ENCODE results near the gene CNNM2. TPM values are rescaled to one million over a fixed set of nuclear protein-coding genes. Genes with fewer than 3 reads are reported as not detected.

Gene CNNM2
- total RNA-seq, 1 experiment from 2014 or later = 23.1 TPM

GRCh38 chr10:102935505-102935904, 17.4 kb downstream of the CNNM2 start:
- no TSS peak for BruUV-seq (replicated peaks)
- ATAC-seq (no peak), DNase-seq (ENCODE audit: low read depth, low spot score) (no peak)
- POLR2A ChIA-PET = no interaction called here
- Histone ChIP-seq H3K27ac (ENCODE audit: low read depth, low read length) (no peak overlapping the region), H3K4me3 (replicated peaks in 1 of 2; ENCODE audit: low read depth in 1 of 2, low read length in 2 of 2) (no peak overlapping the region), H3K79me2 (ENCODE audit: insufficient read depth, low read length) (peaks cover 13% of the 10 kb centered on the region; the same call in 1 of the 2 replicates), H3K36me3 (ENCODE audit: control insufficient read depth in 1 of 2, insufficient read depth in 2 of 2, low read length in 2 of 2) (no peaks in the 10 kb centered on the region), H3K4me2 (ENCODE audit: low read length) (no peak overlapping the region), H3K9me2 (ENCODE audit: insufficient read depth) (no peaks in the 10 kb centered on the region), H3K27me3 (ENCODE audit: insufficient read depth, low read length) (no peaks in the 10 kb centered on the region), H3K9me3 (ENCODE audit: control insufficient read depth in 1 of 2, insufficient read depth in 1 of 2, low read depth in 1 of 2, low read length in 2 of 2) (no peaks in the 10 kb centered on the region), H4K20me1 (ENCODE audit: insufficient read depth) (0 out of 2 replicates have a peak, but pooled peaks cover 4% of the 10 kb centered on the region), H3K4me1 (ENCODE audit: control insufficient read depth in 1 of 2, insufficient read depth in 2 of 2, low read length in 2 of 2) (peaks cover 0 to 5% of the 10 kb centered on the region in 2 experiments; a peak in 1 of 4 replicates), H2AFZ (ENCODE audit: low read depth, low read length, poor library complexity, severe bottlenecking) (no peak overlapping the region), H3K9ac (ENCODE audit: low read length) (no peak overlapping the region)
- intact Hi-C loops (cut with micrococcal nuclease) = no loop called here
- TF ChIP-seq JUND (IDR thresholded peaks at IDR 0.05) (no peak), CBX3 (IDR thresholded peaks at IDR 0.05; ENCODE audit: low read depth) (no peak), EZH2phosphoT487 (IDR thresholded peaks at IDR 0.05; ENCODE audit: borderline replicate concordance) (no peak), SIN3A (IDR thresholded peaks at IDR 0.05; ENCODE audit: low read depth) (no peak), EZH2 (IDR thresholded peaks at IDR 0.05) (no peak), ELF1 (IDR thresholded peaks at IDR 0.05; ENCODE audit: borderline replicate concordance, low read depth) (no peak)
- TF ChIP-seq, protein P1, sequence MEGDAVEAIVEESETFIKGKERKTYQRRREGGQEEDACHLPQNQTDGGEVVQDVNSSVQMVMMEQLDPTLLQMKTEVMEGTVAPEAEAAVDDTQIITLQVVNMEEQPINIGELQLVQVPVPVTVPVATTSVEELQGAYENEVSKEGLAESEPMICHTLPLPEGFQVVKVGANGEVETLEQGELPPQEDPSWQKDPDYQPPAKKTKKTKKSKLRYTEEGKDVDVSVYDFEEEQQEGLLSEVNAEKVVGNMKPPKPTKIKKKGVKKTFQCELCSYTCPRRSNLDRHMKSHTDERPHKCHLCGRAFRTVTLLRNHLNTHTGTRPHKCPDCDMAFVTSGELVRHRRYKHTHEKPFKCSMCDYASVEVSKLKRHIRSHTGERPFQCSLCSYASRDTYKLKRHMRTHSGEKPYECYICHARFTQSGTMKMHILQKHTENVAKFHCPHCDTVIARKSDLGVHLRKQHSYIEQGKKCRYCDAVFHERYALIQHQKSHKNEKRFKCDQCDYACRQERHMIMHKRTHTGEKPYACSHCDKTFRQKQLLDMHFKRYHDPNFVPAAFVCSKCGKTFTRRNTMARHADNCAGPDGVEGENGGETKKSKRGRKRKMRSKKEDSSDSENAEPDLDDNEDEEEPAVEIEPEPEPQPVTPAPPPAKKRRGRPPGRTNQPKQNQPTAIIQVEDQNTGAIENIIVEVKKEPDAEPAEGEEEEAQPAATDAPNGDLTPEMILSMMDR (IDR thresholded peaks at IDR 0.05 in 2 of 3, conservative IDR thresholded peaks at IDR 0.05 in 1 of 3; ENCODE audit: borderline replicate concordance in 1 of 3, insufficient read depth in 1 of 3, low read depth in 2 of 3, low read length in 2 of 3) = no peak
- RAD21 ChIA-PET (ENCODE audit: low non-redundant PET in 1 of 2, low total read pairs in 2 of 2, uncharacterized antibody in 2 of 2, unreplicated experiment in 2 of 2) = no interaction called here
- CTCF ChIA-PET = no interaction called here

- BruUV-seq (replicated peaks) = no TSS peak
- no peak overlapping the region for H3K4me3 ChIP-seq (replicated peaks in 1 of 2; ENCODE audit: low read depth in 1 of 2, low read length in 2 of 2)
- H3K27ac ChIP-seq (ENCODE audit: low read depth, low read length) = no peak overlapping the region
- no peak for ATAC-seq
- H3K36me3 ChIP-seq (ENCODE audit: control insufficient read depth in 1 of 2, insufficient read depth in 2 of 2, low read length in 2 of 2) = no peaks in the 10 kb centered on the region
- intact Hi-C loops (cut with micrococcal nuclease) = no loop called here
- no peaks in the 10 kb centered on the region for H3K9me2 ChIP-seq (ENCODE audit: insufficient read depth)
- no peaks in the 10 kb centered on the region for H3K27me3 ChIP-seq (ENCODE audit: insufficient read depth, low read length)
- no peak overlapping the region for H2AFZ ChIP-seq (ENCODE audit: low read depth, low read length, poor library complexity, severe bottlenecking)
- no peak for DNase-seq (ENCODE audit: low read depth, low spot score)
- POLR2A ChIA-PET = no interaction called here
- CTCF ChIA-PET = no interaction called here
- RAD21 ChIA-PET (ENCODE audit: low non-redundant PET in 1 of 2, low total read pairs in 2 of 2, uncharacterized antibody in 2 of 2, unreplicated experiment in 2 of 2) = no interaction called here
- peaks cover 0 to 5% of the 10 kb centered on the region in 2 experiments; a peak in 1 of 4 replicates for H3K4me1 ChIP-seq (ENCODE audit: control insufficient read depth in 1 of 2, insufficient read depth in 2 of 2, low read length in 2 of 2)
- no peak overlapping the region for H3K4me2 ChIP-seq (ENCODE audit: low read length)
- H4K20me1 ChIP-seq (ENCODE audit: insufficient read depth) = 0 out of 2 replicates have a peak, but pooled peaks cover 4% of the 10 kb centered on the region
- H3K79me2 ChIP-seq (ENCODE audit: insufficient read depth, low read length) = peaks cover 13% of the 10 kb centered on the region; the same call in 1 of the 2 replicates
- no peaks in the 10 kb centered on the region for H3K9me3 ChIP-seq (ENCODE audit: control insufficient read depth in 1 of 2, insufficient read depth in 1 of 2, low read depth in 1 of 2, low read length in 2 of 2)
- H3K9ac ChIP-seq (ENCODE audit: low read length) = no peak overlapping the region
- no peak for TF ChIP-seq TCF7L2 (IDR thresholded peaks at IDR 0.05; ENCODE audit: borderline replicate concordance, extremely low read depth, insufficient read depth, insufficient read length)
- TF ChIP-seq SP1 (IDR thresholded peaks at IDR 0.05; ENCODE audit: low read depth) = no peak
- no peak for TF ChIP-seq ZFX (IDR thresholded peaks at IDR 0.05)
- TF ChIP-seq CBX3 (IDR thresholded peaks at IDR 0.05; ENCODE audit: low read depth) = no peak
- no peak for TF ChIP-seq SIN3A (IDR thresholded peaks at IDR 0.05; ENCODE audit: low read depth)
- no peak for TF ChIP-seq RAD21 (IDR thresholded peaks at IDR 0.05; ENCODE audit: low read depth)
- TF ChIP-seq, protein P2, sequence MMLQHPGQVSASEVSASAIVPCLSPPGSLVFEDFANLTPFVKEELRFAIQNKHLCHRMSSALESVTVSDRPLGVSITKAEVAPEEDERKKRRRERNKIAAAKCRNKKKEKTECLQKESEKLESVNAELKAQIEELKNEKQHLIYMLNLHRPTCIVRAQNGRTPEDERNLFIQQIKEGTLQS (IDR thresholded peaks at IDR 0.05) = no peak
- no peak for TF ChIP-seq FOSL1 (IDR thresholded peaks at IDR 0.05; ENCODE audit: low read depth)
- no peak for TF ChIP-seq SRF (IDR thresholded peaks at IDR 0.05; ENCODE audit: low read depth)
- TF ChIP-seq EZH2phosphoT487 (IDR thresholded peaks at IDR 0.05; ENCODE audit: borderline replicate concordance) = no peak
- no peak for TF ChIP-seq ZNF274 (IDR thresholded peaks at IDR 0.05; ENCODE audit: low read depth, low read length)
- TF ChIP-seq, protein P1 (IDR thresholded peaks at IDR 0.05 in 2 of 3, conservative IDR thresholded peaks at IDR 0.05 in 1 of 3; ENCODE audit: borderline replicate concordance in 1 of 3, insufficient read depth in 1 of 3, low read depth in 2 of 3, low read length in 2 of 3) = no peak
- TF ChIP-seq EZH2 (IDR thresholded peaks at IDR 0.05) = no peak
- TF ChIP-seq MAX (IDR thresholded peaks at IDR 0.05) = no peak
Measured at GRCh38 chr10:102935939-102936605, 18.0 kb downstream of the CNNM2 start.
